GM21737 (cell line): Measurements from ENCODE around the gene CARD9.
"Not testable (repeated sequence)": the region's sequence is repeated elsewhere in the genome, so short reads cannot be mapped to it uniquely, and the experiment has no call there.

Source experiments
- ATAC-seq: cut with Tn5 transposase; IDR thresholded peaks from one replicate; pipeline ENCODE4 v1.9.1; 2021; ENCODE audit warnings: mild to moderate bottlenecking, moderate library complexity; ENCODE audit not compliant: unreplicated experiment

Gene CARD9

GRCh38 chr9:136364942-136365774 is 8.3 kb downstream of the CARD9 start:
- ATAC-seq: no peak

- ATAC-seq: no peak
Measured at GRCh38 chr9:136363949-136364748, 9.3 kb downstream of the CARD9 start.

- peak; percentile 71 for ATAC-seq
Measured at GRCh38 chr9:136363106-136363948, 10.1 kb downstream of the CARD9 start, which contains the start of gene DNLZ. Gene DNLZ, minus strand, starts transcription at chr9:136363744. Its CDS starts 30 bp downstream, at chr9:136363714.

- no peak for ATAC-seq
Measured at GRCh38 chr9:136362450-136362784, 11.1 kb downstream of the CARD9 start.

- no peak for ATAC-seq
Measured at GRCh38 chr9:136361754-136362449, 11.6 kb downstream of the CARD9 start.

- no peak for ATAC-seq
Measured at GRCh38 chr9:136361047-136361753, 12.3 kb downstream of the CARD9 start.

GRCh38 chr9:136359774-136360718 is 13.4 kb downstream of the CARD9 start:
- ATAC-seq: no peak

- no peak for ATAC-seq
Measured at GRCh38 chr9:136358888-136359287, 14.6 kb downstream of the CARD9 start.

- ATAC-seq: no peak
Measured at GRCh38 chr9:136358016-136358415, 15.5 kb downstream of the CARD9 start.

GRCh38 chr9:136357202-136357725 is 16.2 kb downstream of the CARD9 start:
- no peak for ATAC-seq

GRCh38 chr9:136355616-136356557 is 17.6 kb downstream of the CARD9 start:
- ATAC-seq: no peak

GRCh38 chr9:136354592-136355085 is 18.8 kb downstream of the CARD9 start:
- ATAC-seq: no peak

- ATAC-seq: no peak
Measured at GRCh38 chr9:136353757-136354488, 19.5 kb downstream of the CARD9 start.

- no peak for ATAC-seq
Measured at GRCh38 chr9:136353088-136353487, 20.4 kb downstream of the CARD9 start.

- ATAC-seq: no peak
Measured at GRCh38 chr9:136352682-136353081, 20.8 kb downstream of the CARD9 start.

- ATAC-seq: not testable (repeated sequence)
Measured at GRCh38 chr9:136351868-136352267, 21.6 kb downstream of the CARD9 start.
